ENCODE measurements around the gene PRDX5. TPM values are rescaled to one million over a fixed set of nuclear protein-coding genes. Genes with fewer than 3 reads are reported as not detected.
A peak's percentile ranks its signal among the peaks of the same experiment; 100 is the strongest.

Gene PRDX5
- total and polyA plus RNA-seq, 4 donors: 165 to 777 (median 374) TPM

DNA sequence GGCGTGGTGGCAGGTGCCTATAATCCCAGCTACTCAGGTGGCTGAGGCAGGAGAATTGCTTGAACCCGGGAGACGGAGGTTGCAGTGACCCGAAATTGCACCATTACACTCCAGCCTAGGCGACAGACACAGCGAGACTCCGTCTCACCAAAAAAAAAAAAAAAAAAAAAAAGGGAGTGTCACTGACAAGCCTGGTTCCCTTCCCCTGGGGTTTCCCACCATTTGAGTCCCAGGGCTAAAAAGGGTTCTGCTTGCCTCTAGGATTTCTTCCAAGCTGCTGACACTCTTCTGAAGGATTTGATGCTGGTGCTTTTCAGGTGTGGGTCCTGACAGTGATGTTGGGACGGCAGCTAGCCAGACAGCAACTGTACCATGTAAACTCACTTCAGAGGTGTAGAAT, 20.8 kb downstream of the PRDX5 start:
- Histone ChIP-seq H3K9ac (ENCODE audit: insufficient read depth in 1 of 2, low read length in 2 of 2) (no peak overlapping the region), H3K4me1 (ENCODE audit: control insufficient read depth in 5 of 5, insufficient read depth in 5 of 5, low read length in 5 of 5) (peaks cover 0 to 14% (median 7%) of the 10 kb centered on the region in 5 donors), H3K9me3 (ENCODE audit: control insufficient read depth in 4 of 4, insufficient read depth in 3 of 4, low read length in 3 of 4) (no peaks in the 10 kb centered on the region), H3K27me3 (ENCODE audit: control insufficient read depth in 3 of 3, insufficient read depth in 3 of 3, low read length in 2 of 3) (peaks cover 0 to 13% (median 0%) of the 10 kb centered on the region in 3 donors), H3K27ac (ENCODE audit: low read depth in 1 of 2, low read length in 1 of 2) (peak overlapping the region in 1 of 2 donors; percentile 34), H3K4me3 (no peak overlapping the region), H3K36me3 (ENCODE audit: control insufficient read depth in 4 of 4, insufficient read depth in 4 of 4, low read length in 4 of 4) (no peaks in the 10 kb centered on the region)
- no peak for ATAC-seq (ENCODE audit: insufficient read depth, low FRiP score)
- TF ChIP-seq CTCF (IDR thresholded peaks at IDR 0.05; ENCODE audit: control extremely low read depth, extremely low read depth): no peak
- 66 to 79% methylated on average over 8 of the region's 8 CpGs for WGBS, 2 donors
- no peak for DNase-seq

GRCh38 chr11:64339286-64339685, 21.4 kb downstream of the PRDX5 start:
- no peak overlapping the region for H3K9ac ChIP-seq (ENCODE audit: insufficient read depth in 1 of 2, low read length in 2 of 2)
- H3K36me3 ChIP-seq (ENCODE audit: control insufficient read depth in 4 of 4, insufficient read depth in 4 of 4, low read length in 4 of 4): no peaks in the 10 kb centered on the region
- no peak for TF ChIP-seq CTCF (IDR thresholded peaks at IDR 0.05; ENCODE audit: control extremely low read depth, extremely low read depth)
- ATAC-seq (ENCODE audit: insufficient read depth, low FRiP score) (no peak), DNase-seq (no peak)
- WGBS, 2 donors: 60 to 61% methylated on average over 4 of the region's 4 CpGs
- no peaks in the 10 kb centered on the region for H3K9me3 ChIP-seq (ENCODE audit: control insufficient read depth in 4 of 4, insufficient read depth in 3 of 4, low read length in 3 of 4)
- H3K4me3 ChIP-seq: no peak overlapping the region
- H3K4me1 ChIP-seq (ENCODE audit: control insufficient read depth in 5 of 5, insufficient read depth in 5 of 5, low read length in 5 of 5): peaks cover 0 to 14% (median 7%) of the 10 kb centered on the region in 5 donors
- peaks cover 0 to 13% (median 0%) of the 10 kb centered on the region in 3 donors for H3K27me3 ChIP-seq (ENCODE audit: control insufficient read depth in 3 of 3, insufficient read depth in 3 of 3, low read length in 2 of 3)
- no peak overlapping the region for H3K27ac ChIP-seq (ENCODE audit: low read depth in 1 of 2, low read length in 1 of 2)

DNA sequence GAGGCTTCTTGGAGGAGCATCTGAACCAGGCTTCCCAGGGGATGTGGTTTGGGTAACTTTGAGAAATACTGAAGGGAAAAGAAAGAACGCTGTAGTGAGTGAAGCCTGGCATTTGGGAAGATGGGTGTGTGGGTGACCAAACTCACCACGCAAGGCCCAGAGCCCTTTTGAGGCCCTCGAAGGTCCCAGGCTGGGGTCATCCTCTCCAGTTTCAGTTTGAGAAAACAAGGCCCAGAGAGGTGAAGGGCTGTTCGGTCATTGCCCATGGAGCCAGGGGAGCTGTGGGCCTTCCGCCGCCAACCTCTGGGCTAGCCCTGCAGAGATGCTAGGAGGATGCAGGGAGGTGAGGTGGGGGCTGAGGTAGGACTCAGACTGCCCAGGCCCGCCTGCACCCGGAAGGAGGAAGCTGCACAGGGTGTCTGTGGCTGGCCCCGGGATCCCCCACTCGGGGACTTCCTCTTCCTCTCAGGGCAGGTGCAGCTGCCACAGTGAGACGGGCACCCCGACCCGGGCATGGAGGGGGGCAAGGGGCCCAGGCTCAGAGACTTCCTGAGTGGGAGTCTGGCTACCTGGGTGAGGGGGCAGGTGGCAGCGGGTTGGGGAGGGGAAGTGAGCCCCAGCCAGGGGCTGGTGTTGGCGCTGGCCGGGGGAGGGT, 22.0 kb downstream of the PRDX5 start, which contains the start of gene CCDC88B:
TSS of gene CCDC88B (plus strand) at position 451 of the 655 bp plus-strand sequence. CDS start at position 514, 63 bp downstream.
- whole genome bisulfite sequencing, 2 donors: 29 to 55% methylated on average over 16 of the region's 16 CpGs
- H3K9ac ChIP-seq (ENCODE audit: insufficient read depth in 1 of 2, low read length in 2 of 2): no peak within 1 kb of the TSS
- H3K27ac ChIP-seq (ENCODE audit: low read depth in 1 of 2, low read length in 1 of 2): peak within 1 kb of the TSS in 1 of 2 donors; percentile 13
- no peak for TF ChIP-seq CTCF (IDR thresholded peaks at IDR 0.05; ENCODE audit: control extremely low read depth, extremely low read depth)
- no peak within 1 kb of the TSS for H3K4me3 ChIP-seq
- peaks cover 0 to 14% (median 7%) of the 10 kb centered on the region in 5 donors for H3K4me1 ChIP-seq (ENCODE audit: control insufficient read depth in 5 of 5, insufficient read depth in 5 of 5, low read length in 5 of 5)
- H3K9me3 ChIP-seq (ENCODE audit: control insufficient read depth in 4 of 4, insufficient read depth in 3 of 4, low read length in 3 of 4): no peaks in the 10 kb centered on the region
- no peak for DNase-seq
- peaks cover 0 to 13% (median 0%) of the 10 kb centered on the region in 3 donors for H3K27me3 ChIP-seq (ENCODE audit: control insufficient read depth in 3 of 3, insufficient read depth in 3 of 3, low read length in 2 of 3)
- H3K36me3 ChIP-seq (ENCODE audit: control insufficient read depth in 4 of 4, insufficient read depth in 4 of 4, low read length in 4 of 4): no peaks in the 10 kb centered on the region
- no peak for ATAC-seq (ENCODE audit: insufficient read depth, low FRiP score)
